Activated CD8-positive, alpha-beta memory T cell treated with anti-CD3 and anti-CD28 coated beads, Interleukin-2, amount 50 U/mL, for 1 hour (primary cell): Measurements from ENCODE around the gene MSRB2.

Source experiments
- DNase-seq: peaks from one replicate; pipeline ENCODE4 v3.0.0-alpha.2; 2020; ENCODE audit errors: extremely low read depth

MSRB2 gene

GRCh38 chr10:23111517-23112286 lies 16.3 kb downstream of the MSRB2 start:
- no peak for DNase-seq

GRCh38 chr10:23114228-23114850 lies 19.0 kb downstream of the MSRB2 start:
- no peak for DNase-seq

- DNase-seq = no peak
Observed at GRCh38 chr10:23116486-23117205, 21.3 kb downstream of the MSRB2 start.

GRCh38 chr10:23120001-23120934 lies 24.9 kb downstream of the MSRB2 start:
- no peak for DNase-seq

GRCh38 chr10:23121135-23121534 lies 25.8 kb downstream of the MSRB2 start:
- no peak for DNase-seq

DNA sequence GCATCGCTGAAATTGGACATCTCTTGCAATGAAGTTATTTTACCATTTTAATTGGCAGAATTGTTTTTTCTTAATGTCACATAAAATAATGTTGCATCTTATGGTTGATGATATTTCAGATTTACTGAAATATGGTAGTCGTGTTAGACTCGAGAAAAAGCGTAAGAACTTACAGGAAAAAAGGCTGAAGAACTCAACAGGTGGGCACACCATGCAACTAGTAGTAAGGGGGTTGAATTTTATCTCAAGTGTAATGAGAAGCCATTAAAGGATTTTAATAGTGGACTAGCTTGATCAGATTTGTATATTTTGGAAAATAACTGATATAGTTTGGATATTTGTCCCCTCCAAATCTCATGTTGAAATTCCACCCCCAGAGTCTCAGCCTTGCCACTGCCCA lies 41.1 kb downstream of the MSRB2 start:
- DNase-seq = no peak

GRCh38 chr10:23139677-23140076 lies 44.3 kb downstream of the MSRB2 start:
- no peak for DNase-seq

GRCh38 chr10:23141995-23142394 lies 46.6 kb downstream of the MSRB2 start:
- DNase-seq = no peak

DNA sequence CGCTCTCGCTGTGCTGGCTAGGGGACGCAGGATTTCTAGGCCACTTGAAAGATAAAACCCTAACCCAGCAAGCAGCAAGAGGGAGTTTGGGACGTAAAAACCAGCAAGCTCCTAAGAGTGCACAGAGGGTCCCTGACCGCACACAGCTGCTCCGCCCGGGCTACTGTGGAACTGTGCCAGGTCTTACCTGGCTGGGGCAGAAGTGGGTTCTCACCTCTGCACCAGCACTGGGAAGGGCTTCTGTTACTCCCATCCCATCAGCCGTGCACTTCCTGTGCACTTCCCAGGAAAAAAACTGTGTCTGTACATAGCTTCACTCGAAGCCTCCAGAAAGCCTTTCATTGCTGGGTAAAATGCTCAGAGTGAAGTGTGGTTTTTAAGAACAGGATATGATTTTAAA lies 50.9 kb downstream of the MSRB2 start:
- DNase-seq = no peak

DNA sequence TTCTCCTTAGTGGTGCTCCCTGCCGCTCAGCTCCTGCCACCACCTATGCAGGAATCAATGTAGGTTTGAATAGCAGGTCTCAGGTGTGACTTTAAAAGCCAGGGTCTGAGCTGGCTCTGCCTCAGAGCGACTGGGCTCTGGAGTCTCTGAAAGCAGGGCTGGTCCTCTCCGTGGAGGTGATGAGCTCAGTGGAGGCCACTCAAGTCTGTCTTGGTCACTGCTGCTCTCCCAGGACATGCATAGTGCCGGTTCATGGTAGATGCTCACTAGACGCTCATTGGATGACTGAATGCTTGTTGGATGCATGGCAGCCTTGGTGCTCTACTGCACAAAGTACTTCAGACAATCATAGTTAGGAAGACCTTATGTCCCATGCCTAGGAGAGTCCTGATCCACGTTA lies 51.7 kb downstream of the MSRB2 start:
- no peak for DNase-seq

DNA sequence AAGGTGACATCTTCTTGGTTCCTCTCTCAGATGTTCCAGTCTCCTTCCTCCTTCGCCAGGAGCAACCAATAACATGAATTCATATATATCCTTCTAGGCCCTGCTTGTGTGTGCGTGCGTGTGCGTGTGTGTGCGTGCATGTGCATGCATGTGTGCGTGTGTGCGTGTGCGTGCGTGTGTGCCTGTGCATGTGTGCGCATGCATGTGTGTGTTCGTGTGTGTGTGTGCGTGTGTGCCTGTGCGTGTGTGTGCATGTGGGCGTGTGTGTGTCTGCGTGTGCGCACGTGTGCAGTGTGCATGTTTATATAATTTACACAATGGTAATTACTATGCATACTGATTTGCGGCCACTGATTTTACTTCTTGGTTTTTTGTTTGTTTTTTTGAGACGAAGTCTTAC lies 52.8 kb downstream of the MSRB2 start:
- DNase-seq = no peak

GRCh38 chr10:23150091-23150490 lies 54.7 kb downstream of the MSRB2 start:
- DNase-seq = no peak

- DNase-seq = no peak
Observed at GRCh38 chr10:23150610-23151009, 55.2 kb downstream of the MSRB2 start.

- DNase-seq = no peak
Observed at GRCh38 chr10:23151071-23151470, 55.7 kb downstream of the MSRB2 start.

DNA sequence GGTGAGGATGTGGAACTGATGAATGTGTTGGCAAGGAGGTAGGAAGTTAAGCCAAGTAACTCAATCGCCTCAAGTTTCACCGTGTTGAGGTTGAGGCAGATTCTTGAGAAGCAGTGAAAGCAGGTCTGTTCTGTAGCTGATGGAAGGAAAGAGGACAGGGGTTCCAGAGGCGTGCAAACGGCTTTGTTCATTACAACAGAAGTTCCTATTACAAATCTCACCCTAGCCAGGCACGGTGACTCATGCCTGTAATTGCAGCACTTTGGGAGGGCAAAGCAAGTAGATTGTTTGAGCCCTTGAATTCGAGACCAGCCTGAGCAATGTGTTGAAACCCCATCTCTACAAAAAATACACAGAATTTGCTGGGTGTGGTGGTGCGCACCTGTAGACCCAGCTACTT lies 59.8 kb downstream of the MSRB2 start:
- no peak for DNase-seq

- no peak for DNase-seq
Observed at GRCh38 chr10:23156447-23157150, 61.2 kb downstream of the MSRB2 start.

GRCh38 chr10:23157239-23157681 lies 61.9 kb downstream of the MSRB2 start:
- no peak for DNase-seq

DNA sequence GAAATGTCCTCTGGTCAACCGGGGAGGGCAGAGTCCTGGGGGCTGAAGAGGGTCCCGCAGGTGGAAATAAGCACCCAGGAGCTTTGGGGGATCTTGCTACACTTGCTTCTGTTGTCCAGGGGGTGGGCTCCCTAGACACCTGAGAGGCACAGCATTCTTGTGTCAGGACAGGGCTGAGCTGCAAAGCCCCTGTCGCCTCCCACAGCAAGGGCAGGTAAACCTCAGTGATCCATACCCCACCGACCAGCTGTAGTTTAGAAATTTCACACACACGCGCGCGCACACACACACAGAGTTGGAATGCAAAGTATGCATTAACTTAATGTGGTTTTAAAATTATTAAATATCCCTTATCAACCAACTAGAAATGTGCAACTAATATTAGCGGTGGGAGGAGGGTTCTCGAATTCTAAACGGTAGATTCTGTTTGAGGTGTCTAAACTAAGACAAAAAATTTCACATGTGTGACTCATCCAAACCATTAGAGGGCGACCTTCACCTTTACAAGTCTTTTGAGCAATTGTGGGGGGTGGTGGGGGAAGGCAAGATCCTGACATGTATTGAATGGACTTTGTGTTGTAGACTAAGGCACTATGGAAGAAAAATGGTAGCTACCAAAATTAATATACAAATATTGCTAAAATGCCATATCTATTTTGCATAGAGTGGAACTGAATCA lies 62.5 kb downstream of the MSRB2 start:
- DNase-seq = no peak

DNA sequence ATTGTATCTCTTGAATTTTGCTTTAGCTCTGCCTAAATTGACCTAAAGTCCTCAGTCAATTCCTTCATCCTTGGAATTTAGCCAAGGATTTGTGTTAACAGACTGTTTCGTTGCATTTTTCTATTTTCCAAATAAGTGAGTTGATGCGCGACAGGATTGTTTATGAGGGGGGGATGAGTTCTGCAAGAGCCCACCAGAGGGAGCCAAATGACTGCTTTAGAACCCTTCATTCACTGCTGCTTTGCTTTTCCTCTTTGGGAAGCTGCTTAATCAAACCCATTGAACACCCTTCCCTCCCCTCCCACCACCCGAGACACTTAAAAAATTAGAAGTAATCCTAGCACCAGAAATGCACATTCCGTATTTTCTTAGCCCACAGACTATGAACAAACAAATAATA lies 63.0 kb downstream of the MSRB2 start:
- DNase-seq = no peak

DNA sequence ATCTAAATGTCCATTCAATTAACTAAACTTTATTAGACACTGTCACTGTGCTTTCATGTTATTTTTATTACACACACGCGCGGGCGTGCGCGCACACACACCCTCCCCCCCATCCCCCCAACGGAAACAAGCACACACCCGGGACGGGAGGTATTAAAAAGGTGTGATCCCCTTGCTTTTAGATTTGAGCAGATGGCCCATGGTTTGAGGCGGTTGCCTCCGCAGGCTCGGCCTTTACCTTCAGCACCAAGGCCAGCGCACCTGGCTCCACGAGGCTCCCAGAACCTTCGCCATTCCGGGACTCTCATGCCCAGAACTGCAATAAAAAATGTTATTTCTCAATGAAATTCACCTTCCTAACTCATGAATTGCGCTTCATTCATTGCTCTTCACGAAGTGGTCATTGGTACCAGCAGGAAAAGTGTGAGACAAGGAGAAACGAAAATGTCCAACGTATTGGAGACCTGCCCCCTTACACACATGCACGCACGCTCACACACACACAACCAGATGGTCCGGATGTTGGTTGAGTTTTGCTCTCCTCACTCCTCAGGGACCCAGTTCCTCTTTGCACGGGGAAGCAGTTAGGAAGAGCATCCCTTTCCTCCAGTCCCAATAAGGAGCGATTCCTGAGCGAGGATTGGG lies 76.0 kb downstream of the MSRB2 start:
- DNase-seq = no peak
